Stimulated activated CD4-positive, alpha-beta T cell treated with anti-CD3 and anti-CD28 coated beads, Interleukin-12 subunit alpha, Interleukin-12 subunit beta, amount 100 ng/mL, for 48 hours (primary cell): ENCODE data around the gene H2BK1.

Source experiments
- DNase-seq, 3 donors: peaks; one replicate each; pipeline ENCODE4 v3.0.0-alpha.2; 2020; ENCODE audit warnings: low read depth in 2 of 3, low spot score in 1 of 3

The H2BK1 gene

DNA sequence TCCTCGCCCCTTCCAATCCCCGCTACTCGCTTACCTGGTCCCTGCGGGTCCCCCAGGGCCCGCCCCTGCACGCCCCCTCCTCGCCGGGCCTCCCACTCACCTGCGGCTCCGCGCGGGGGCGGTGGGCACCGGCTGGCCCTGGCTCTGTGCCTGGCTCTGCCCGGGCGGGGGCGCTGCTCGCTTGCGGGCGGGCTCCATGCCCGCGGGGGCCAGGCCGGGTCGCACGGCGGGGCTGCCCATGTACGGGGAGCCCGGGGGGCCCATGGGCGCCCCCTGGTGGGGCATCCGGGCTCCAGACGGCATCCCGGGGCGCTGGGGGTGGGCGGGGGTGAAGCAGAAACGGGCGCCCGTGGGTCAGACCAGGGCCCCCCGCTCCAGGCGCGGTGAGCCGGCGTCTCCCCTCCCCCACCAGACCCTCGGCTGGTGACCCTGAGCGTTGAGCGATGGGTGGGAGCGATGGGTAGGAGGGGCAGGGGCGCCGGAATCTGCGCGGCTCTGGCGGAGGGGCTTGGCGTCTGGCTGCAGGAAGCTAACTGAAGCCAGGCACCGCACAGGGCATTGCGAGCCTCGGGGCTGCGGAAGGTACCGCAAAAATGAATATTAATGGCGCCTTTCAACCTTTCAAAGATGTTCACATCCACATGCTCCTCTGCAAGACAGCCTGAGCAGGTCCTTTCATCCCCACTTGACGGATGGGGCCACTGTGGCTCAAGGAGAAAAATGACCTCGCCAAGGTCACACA lies 35.2 kb upstream of the H2BK1 start:
- peak in 1 of 3 donors; percentile 43 for DNase-seq

DNA sequence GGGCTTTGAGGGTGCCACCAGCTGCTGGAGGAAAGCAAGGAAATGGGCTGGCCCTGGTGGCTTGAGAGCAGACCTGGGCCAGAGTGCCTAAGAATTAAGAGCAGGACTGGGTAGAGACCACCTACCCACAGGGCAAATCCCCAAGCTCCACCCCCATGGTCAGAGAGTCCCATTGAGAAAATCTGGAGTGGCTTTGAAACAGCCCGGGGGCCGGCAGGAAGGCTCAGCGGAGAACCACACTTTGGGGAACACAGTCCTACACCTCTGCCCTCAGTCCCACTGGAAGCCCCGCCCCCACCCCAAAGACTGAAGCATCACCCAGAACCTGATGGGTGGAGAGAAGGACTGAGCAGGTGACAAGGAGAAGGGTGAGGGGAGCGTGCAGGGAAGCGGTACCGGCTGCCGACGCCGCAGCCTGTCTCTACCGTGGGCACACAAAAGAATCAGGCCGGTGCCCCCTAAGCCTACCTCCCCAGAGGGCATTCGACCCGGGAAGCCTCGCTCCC lies 34.6 kb upstream of the H2BK1 start:
- DNase-seq: no peak

DNA sequence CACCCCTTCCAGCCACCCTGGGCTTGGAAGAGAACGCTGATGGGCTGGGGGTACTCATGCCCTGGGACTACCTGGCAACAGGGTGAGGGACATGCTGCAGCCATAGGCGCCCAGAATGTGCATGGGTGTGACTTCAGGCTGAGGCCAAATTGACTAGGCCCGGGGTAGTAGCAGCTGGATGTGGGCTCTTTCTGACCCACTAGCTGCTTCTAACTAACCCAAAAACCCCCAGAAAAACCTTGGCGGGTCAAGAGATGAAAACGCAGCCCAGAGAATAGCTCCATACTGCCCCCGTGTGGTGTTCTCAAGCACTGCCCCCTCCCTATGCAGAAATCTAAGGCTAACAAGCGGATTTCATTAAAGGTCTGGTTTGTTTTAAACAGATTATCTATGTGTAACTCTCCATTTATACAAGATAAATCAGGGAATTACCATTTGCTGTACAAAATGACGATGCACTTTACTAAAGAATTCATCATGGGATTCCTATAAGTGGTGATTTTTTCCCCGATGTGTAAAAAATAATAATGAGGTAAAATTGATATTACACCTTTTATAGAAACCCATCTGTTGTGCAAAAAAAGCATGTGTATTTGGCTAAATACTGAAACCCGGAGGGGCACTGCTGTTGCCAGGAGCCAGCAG lies 34.0 kb upstream of the H2BK1 start:
- peak; percentile 44 to 73 (median 46) for DNase-seq

DNA sequence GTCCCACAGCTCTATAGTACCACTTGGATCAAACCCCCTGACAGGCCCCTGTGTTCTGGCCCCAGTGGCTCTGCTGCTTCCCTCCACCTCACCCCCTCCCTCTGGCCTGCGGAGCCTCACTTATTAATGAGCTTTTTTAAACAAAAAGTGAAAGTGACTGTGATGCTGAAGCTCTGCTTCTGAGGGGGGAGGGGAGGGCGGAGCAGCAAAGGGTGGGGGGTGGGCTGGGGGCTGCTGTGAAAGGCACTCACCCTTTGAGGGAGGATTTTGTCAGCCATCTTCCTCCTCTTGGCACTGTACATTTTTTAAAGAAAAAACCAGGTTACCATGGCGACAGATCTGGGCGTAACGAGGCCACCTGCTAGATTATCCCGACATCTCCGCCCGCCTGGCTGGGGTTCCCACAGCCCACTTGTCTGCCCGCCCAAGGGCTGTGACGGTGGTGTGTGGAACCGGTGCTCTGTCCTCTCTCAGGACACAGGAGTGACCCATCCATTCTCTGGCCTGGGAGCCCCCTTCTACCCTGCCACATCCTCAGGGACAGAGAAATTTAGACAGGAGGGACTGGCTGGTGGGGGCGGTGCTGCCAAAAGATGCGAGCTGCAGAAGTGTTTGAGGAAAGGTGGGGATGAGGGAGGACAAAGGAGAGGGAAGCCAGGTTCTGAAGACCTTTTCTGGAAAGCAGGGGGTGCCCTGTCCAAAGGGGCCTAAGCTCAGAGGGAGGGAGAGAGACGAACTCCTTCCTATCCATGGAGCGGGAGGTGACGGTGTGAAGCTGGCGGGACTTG lies 33.3 kb upstream of the H2BK1 start:
- DNase-seq: no peak

DNA sequence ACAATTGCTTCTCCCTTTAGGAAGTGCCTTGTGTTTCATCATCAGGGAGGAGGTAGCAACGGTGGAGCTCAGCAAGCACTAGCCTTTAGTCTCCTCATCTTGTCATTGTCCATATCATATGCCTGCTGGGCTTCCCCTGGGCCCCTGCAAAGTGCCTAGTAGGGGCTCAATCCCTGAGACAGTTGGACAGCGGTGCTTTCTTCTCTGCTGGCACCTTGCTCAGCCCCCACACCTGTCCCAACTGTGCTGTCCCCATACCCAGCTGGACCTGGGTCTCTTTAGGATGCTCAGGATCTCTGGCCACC lies 32.7 kb upstream of the H2BK1 start:
- DNase-seq: no peak

DNA sequence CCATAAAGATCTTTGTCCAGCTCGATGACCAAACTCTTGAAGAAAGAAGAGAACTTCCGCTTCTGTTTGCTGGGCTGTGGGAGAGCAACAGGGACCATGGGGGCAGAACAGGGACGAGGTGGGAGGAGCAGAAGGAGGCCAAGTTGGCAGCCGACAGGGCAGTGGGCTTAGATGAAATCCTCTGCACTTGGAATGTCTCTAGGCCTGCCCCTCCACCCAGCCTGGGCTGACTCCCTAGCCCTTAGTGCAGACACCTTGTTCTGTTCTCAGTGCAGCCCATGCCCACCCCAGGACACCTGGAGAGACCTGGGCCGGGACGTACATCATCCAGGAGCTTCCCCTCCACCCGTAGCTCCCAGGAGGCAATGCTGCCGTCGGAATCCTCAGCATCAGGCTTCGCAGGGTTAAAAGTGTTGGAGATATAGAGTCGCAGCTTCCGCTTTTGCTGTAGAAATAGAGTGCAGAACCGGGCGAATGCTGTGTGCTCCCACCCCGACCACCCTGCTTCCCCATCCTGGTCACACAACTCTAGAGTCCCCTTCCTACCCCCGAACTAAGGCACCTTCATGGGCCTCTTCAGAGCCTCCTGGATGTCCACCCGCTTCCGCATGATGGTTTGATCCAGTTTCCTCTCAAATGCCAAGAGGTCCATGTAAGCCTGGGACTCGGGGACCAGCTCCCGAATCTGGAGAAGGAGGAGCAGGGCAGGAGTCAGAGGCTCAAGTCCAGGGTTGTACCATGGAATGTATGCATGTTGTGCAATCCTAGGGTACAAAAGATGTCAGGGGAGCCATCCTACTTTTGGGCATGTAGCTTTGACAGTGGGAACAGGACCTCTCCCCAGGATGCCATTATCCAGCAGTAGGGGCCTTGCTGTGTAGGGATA lies 32.1 kb upstream of the H2BK1 start:
- no peak for DNase-seq

DNA sequence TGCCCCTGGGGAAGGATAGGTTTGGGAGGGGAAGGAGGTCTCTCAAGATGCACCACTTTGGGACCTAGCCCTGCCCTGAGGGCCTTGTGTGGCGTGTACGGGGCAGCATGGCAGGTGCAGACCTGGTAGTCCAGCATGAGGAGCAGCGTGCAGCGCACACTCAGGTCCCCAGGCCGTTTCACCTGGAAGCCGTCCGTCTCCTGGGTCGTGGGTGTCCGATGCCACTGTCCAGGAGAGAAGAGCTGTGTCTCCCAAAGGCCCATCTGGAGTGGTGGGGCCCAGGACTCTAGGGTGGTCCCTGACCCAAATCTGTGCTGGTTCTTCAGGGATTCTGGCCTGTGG lies 31.4 kb upstream of the H2BK1 start:
- no peak for DNase-seq

DNA sequence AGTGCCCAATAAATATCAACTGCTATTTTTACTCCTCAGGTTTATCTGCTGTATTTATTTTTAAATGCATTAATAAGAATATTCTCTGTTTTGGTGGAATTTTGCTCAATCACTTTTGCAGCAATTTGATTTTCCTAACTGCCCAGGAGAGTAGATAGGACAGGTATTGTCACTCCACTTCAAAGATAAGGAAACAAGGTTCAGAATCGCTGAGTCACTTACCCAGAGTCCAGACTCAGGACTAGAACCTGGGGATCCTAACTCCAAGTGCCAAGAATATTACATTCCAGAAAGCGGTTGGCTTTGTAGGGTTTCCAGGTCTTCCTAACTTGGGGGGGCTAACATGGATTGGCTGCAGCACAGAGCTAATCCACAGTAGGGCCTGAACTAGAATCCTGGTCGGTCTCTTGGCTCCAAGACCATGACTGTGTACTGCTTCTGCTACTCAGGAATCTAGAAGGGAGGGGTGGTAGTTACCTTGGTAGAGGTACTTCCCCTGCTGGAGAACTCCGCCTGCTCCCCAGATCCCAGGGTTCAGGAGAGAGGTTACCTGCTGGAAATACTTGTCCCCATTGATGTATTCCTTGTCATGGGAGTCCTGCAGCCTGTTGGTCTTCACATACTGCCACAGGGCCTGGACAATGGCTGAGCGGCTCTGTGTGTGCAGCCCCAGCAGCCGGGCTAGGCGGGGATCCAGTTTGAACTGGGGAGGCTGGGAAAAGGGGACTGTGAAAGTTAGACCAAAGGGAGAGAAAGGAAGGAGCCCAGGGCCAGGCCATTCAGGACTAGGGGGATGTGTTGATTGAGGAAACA lies 30.9 kb upstream of the H2BK1 start:
- no peak for DNase-seq

DNA sequence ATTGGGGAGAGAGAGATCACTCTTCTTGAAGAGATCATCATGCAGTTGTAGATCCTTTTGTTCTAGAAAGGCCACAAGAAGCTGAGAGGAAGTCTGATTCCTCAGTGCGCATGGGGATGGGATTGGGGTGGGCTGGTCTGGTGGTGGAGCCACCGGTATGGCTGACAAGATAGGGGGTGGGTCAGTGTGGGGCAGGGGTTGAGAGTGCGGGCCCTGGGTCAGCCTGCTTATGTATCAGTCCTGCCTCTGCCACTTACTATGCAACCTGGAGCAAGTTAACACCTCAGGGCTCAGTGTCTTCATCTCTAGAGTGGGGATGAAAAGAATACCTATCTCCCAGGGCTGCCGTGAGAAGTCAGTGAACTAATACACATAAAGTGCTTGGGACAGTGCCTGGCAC lies 30.2 kb upstream of the H2BK1 start:
- no peak for DNase-seq

DNA sequence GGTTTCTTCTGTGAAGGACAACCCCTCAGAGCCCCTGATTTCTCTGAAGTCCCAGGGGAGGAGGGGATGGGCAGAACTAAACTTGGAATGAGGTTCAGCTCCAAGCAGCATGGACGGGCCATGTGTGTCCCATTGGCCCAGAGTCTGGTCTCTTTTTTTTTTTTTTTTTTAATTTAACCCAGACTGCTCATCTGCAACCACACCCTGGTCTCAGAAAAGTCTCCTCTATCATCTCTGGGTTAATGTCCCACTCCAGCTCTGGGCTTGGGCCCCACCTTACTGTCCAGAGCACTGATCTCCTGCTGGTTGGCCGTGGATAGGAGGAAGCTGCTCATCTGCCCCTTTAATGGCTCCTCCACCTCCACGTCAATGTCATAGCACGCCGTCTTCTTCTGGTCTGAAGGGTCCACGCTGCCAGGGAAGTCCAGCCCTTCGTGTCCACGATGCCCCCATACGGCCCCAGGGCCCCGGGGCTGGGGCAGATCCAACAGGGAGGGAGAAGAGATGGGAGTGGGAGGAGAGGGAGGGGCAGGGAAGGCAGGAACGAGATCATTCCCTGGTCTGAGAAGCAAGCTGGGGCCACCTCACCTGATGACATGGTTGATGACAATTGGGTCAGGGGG lies 29.7 kb upstream of the H2BK1 start:
- DNase-seq: no peak

DNA sequence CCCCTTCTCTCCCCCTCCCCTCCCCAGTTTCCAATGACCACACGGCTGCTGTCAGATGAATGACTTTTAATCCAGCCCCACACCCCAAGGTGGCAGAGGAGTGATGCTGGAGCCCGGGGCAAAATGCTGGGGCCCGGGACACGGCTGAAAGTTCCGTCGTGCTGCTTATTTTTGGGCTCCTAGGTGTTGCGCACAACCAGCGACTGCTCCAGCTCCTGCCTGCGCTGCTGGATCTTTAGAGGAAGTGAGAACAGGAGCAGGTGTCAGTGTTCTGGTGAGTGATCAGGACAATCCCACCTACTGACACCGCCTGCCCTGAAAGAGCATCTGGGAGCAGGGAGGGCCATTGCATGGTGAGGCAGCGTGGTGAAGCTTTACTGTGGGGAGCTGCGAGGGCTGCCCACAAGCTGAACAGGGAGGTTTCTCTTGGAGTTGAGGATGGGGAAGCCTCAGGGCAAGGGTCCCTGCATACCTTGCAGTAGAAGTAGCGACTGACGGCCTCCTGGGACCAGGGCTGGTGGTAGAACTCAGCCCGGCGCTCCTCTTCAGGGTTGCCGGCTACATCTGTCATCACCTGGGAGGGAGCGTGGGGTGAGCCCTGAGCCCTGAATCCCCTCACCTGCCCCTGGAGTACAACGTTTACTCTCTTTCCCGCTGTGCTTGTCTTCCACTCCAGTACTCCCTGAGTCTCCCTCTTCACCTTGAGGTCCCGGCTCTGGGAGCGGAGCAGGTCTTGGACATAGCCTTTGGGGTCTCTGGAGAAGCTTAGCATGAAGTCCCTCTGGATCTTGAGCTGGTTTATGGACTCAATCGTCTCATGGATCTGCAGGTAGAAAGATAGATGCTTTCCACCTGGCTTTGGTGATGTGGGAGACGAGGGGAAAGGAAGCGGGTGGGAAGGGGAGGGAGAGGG lies 28.9 kb upstream of the H2BK1 start:
- no peak for DNase-seq

DNA sequence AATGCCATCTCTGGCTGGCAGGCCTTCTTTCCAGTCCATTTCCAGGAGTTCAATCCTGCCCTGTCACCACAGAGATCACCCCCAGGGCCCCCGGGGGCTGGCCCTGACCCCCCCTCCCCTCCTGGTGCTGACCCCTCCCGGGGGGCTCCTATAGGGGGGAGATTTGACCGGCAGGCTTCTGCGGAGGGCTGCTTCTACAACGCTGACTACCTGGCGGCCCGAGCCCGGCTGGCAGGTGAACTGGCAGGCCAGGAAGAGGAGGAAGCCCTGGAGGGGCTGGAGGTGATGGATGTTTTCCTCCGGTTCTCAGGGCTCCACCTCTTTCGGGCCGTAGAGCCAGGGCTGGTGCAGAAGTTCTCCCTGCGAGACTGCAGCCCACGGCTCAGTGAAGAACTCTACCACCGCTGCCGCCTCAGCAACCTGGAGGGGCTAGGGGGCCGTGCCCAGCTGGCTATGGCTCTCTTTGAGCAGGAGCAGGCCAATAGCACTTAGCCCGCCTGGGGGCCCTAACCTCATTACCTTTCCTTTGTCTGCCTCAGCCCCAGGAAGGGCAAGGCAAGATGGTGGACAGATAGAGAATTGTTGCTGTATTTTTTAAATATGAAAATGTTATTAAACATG lies 28.0 kb upstream of the H2BK1 start:
- no peak for DNase-seq

DNA sequence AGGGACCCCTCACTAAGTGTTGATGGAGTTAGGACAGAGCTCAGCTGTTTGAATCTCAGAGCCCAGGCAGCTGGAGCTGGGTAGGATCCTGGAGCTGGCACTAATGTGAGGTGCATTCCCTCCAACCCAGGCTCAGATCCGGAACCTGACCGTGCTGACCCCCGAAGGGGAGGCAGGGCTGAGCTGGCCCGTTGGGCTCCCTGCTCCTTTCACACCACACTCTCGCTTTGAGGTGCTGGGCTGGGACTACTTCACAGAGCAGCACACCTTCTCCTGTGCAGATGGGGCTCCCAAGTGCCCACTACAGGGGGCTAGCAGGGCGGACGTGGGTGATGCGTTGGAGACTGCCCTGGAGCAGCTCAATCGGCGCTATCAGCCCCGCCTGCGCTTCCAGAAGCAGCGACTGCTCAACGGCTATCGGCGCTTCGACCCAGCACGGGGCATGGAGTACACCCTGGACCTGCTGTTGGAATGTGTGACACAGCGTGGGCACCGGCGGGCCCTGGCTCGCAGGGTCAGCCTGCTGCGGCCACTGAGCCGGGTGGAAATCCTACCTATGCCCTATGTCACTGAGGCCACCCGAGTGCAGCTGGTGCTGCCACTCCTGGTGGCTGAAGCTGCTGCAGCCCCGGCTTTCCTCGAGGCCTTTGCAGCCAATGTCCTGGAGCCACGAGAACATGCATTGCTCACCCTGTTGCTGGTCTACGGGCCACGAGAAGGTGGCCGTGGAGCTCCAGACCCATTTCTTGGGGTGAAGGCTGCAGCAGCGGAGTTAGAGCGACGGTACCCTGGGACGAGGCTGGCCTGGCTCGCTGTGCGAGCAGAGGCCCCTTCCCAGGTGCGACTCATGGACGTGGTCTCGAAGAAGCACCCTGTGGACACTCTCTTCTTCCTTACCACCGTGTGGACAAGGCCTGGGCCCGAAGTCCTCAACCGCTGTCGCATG lies 27.2 kb upstream of the H2BK1 start:
- DNase-seq: no peak

DNA sequence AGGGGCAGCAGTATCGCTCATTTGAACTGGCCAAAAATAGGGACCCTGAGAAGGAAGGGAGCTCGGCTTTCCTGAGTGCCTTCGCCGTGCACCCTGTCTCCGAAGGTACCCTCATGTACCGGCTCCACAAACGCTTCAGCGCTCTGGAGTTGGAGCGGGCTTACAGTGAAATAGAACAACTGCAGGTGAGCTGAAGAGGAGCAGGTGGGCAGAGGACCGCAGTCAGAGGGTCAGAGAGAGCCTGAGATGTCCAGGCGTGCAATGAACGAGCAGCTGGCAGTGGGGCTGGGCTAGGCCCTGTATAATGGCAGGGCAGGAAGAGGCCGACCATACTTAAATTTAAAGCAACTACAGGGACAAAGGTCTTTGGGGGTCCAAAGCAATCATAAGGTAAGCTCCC lies 26.1 kb upstream of the H2BK1 start:
- no peak for DNase-seq

DNA sequence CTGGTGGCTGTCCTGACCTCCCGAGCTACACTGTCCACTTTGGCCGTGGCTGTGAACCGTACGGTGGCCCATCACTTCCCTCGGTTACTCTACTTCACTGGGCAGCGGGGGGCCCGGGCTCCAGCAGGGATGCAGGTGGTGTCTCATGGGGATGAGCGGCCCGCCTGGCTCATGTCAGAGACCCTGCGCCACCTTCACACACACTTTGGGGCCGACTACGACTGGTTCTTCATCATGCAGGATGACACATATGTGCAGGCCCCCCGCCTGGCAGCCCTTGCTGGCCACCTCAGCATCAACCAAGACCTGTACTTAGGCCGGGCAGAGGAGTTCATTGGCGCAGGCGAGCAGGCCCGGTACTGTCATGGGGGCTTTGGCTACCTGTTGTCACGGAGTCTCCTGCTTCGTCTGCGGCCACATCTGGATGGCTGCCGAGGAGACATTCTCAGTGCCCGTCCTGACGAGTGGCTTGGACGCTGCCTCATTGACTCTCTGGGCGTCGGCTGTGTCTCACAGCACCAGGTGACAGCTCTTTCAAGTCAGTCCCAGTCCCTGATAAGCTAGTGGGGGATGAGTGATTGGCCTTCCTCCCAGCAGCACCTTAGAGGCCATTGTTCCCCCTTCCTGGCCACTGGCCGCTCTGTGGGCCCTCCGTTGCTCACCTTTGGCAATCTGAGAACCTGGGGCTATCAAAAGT lies 25.0 kb upstream of the H2BK1 start:
- DNase-seq: no peak

DNA sequence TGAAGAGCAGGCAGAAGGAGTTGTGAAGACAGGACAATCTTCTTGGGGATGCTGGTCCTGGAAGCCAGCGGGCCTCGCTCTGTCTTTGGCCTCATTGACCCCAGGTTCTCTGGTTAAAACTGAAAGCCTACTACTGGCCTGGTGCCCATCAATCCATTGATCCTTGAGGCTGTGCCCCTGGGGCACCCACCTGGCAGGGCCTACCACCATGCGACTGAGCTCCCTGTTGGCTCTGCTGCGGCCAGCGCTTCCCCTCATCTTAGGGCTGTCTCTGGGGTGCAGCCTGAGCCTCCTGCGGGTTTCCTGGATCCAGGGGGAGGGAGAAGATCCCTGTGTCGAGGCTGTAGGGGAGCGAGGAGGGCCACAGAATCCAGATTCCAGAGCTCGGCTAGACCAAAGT lies 23.5 kb upstream of the H2BK1 start:
- no peak for DNase-seq
